NCI-H345 treated with DMSO at 0.1 percent for 48 hours (cell line): Measurements from ENCODE around the gene MCCC1.

Experiments used
- DNase-seq: peaks from one replicate; lab custom pipeline; 2025; ENCODE audit not compliant: unreplicated experiment; lab: John Stamatoyannopoulos, UW

Gene MCCC1

GRCh38 chr3:182986021-182986420 lies 113.3 kb downstream of the MCCC1 start:
- DNase-seq, result no peak

- DNase-seq, result no peak
Observed at GRCh38 chr3:182983876-182984275, 115.4 kb downstream of the MCCC1 start.

DNA sequence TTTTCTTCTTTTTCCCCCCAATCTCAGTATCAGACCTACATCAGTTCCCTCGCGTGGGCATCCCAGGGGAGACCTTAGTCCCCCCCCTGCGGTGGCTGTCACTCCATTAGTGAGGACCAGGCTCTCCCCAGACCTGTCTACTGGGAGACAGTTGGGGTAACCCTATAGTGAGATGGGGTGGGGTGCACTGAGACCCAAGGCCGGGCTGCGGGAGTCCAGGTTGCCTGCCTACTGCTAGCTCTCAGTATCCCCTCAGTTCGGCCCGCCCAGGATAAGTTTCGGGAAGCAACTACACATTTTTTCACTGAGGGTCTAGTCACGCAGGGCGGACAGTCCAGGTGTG lies 118.3 kb downstream of the MCCC1 start:
- DNase-seq, result no peak

- peak; percentile 79 for DNase-seq
Observed at GRCh38 chr3:182980204-182981037, 118.9 kb downstream of the MCCC1 start, which contains the start of gene DCUN1D1. DCUN1D1 (minus strand) TSS chr3:182980538; CDS start chr3:182980489, 49 bp downstream.

GRCh38 chr3:182979674-182980191 lies 119.6 kb downstream of the MCCC1 start:
- DNase-seq, result no peak

DNA sequence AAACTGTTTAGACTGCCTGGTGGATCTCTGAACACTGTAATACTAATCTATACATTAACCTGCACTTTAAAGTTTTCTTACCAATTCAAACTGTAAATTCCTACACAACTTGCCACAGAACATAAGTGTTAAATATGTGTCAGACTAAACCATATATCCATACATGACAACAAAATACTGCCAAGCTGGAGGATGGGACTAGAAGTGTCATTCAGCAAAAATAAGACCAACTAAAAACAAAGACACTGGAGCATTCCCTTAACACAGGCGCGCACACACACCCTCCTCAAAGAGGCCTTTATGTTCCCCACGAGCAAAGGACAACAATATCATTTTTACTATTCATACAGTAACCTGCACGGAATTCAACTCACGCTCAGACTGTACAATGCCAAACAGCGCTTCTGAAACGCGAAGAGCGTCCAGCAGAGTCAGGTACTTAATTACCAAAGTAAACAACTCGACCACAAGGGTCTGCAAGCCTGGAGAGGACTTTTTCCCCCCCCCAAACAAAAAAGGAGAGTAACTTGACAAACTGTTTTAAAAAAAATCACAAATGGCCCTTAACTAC lies 120.1 kb downstream of the MCCC1 start:
- peak; percentile 20 for DNase-seq

GRCh38 chr3:182978387-182978786 lies 120.9 kb downstream of the MCCC1 start:
- no peak for DNase-seq

- DNase-seq, result no peak
Observed at GRCh38 chr3:182973047-182973446, 126.2 kb downstream of the MCCC1 start.

DNA sequence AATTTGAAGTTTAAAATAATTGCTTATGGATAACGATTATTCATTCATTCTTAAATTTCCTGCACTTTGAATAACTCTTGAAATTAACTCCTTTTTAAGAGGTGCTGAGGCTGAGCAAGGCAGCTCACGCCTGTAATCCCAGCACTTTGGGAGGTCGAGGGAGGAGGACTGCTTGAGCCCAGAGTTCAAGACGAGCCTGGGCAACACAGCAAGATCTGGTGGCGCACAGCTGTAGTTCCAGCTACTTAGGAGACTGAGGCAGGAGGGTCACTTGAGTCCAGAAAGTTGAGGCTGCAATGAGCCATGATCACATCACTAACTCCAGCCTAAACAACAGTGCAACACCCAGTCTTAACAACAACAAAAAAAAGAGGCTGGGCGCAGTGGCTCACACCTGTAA lies 126.9 kb downstream of the MCCC1 start:
- DNase-seq, result no peak

- no peak for DNase-seq
Observed at GRCh38 chr3:182971637-182972036, 127.7 kb downstream of the MCCC1 start.

- no peak for DNase-seq
Observed at GRCh38 chr3:182970811-182971418, 128.4 kb downstream of the MCCC1 start.

DNA sequence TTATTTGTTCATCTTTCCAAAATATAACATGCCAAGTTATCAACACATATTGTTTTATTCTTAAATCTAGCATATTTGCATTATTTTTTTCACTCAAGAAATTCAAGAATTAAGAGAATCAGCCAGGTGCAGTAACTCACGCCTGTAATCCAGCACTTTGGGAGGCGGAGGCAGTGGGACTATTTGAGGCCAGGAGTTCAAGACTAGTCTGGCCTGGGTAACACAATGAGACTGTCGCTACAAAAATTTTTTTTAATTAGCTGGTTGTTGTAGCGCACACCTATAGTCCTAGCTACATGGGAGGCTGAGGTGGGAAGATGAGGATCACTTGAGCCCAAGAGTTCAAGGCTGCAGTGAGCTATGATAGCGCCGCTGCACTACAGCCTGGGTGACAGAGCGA lies 129.4 kb downstream of the MCCC1 start:
- no peak for DNase-seq

- DNase-seq, result no peak
Observed at GRCh38 chr3:182969277-182969676, 130.0 kb downstream of the MCCC1 start.

- DNase-seq, result no peak
Observed at GRCh38 chr3:182967218-182968204, 131.8 kb downstream of the MCCC1 start.

- no peak for DNase-seq
Observed at GRCh38 chr3:182965861-182966366, 133.4 kb downstream of the MCCC1 start.
